Measurements from ENCODE around the gene TDP2. TPM values are rescaled to one million over a fixed set of nuclear protein-coding genes. Genes with fewer than 3 reads are reported as not detected.
A peak's percentile ranks its signal among the peaks of the same experiment; 100 is the strongest.
"Not testable (repeated sequence)": the region's sequence is repeated elsewhere in the genome, so short reads cannot be mapped to it uniquely, and the experiment has no call there.

TDP2 gene
- total RNA-seq, 1 experiment from 2014 or later, result 22.0 TPM

GRCh38 chr6:24686946-24687345 is 20.2 kb upstream of the TDP2 start:
- DNase-seq (ENCODE audit: low read depth, low spot score), result no peak
- in situ Hi-C loops (cut with HindIII; ENCODE audit: low pct_unique_long_range_greater_than_20kb, low sequenced_read_pairs), result no loop called here

GRCh38 chr6:24686408-24686807 is 19.7 kb upstream of the TDP2 start:
- in situ Hi-C loops (cut with HindIII; ENCODE audit: low pct_unique_long_range_greater_than_20kb, low sequenced_read_pairs), result no loop called here

GRCh38 chr6:24683297-24684296 is 16.9 kb upstream of the TDP2 start:
- in situ Hi-C loops (cut with HindIII; ENCODE audit: low pct_unique_long_range_greater_than_20kb, low sequenced_read_pairs), result no loop called here
- no peak for DNase-seq (ENCODE audit: low read depth, low spot score)

More at GRCh38 chr6:24686408-24686807, 19.7 kb upstream of the TDP2 start:
- no peak for DNase-seq (ENCODE audit: low read depth, low spot score)

- DNase-seq (ENCODE audit: low read depth, low spot score), result no peak
- in situ Hi-C loops (cut with HindIII; ENCODE audit: low pct_unique_long_range_greater_than_20kb, low sequenced_read_pairs), result no loop called here
Observed at GRCh38 chr6:24680582-24680981, 13.9 kb upstream of the TDP2 start.

GRCh38 chr6:24678792-24679352 is 12.2 kb upstream of the TDP2 start:
- DNase-seq (ENCODE audit: low read depth, low spot score); in situ Hi-C loops (cut with HindIII; ENCODE audit: low pct_unique_long_range_greater_than_20kb, low sequenced_read_pairs): not testable (repeated sequence)

- in situ Hi-C loops (cut with HindIII; ENCODE audit: low pct_unique_long_range_greater_than_20kb, low sequenced_read_pairs), result no loop called here
- no peak for DNase-seq (ENCODE audit: low read depth, low spot score)
Observed at GRCh38 chr6:24673625-24674024, 6.9 kb upstream of the TDP2 start.

- DNase-seq (ENCODE audit: low read depth, low spot score), result no peak
- in situ Hi-C loops (cut with HindIII; ENCODE audit: low pct_unique_long_range_greater_than_20kb, low sequenced_read_pairs), result no loop called here
Observed at GRCh38 chr6:24672620-24673182, 6.0 kb upstream of the TDP2 start.

- DNase-seq (ENCODE audit: low read depth, low spot score); in situ Hi-C loops (cut with HindIII; ENCODE audit: low pct_unique_long_range_greater_than_20kb, low sequenced_read_pairs): not testable (repeated sequence)
Observed at GRCh38 chr6:24671077-24671476, 4.4 kb upstream of the TDP2 start.

- DNase-seq (ENCODE audit: low read depth, low spot score); in situ Hi-C loops (cut with HindIII; ENCODE audit: low pct_unique_long_range_greater_than_20kb, low sequenced_read_pairs): not testable (repeated sequence)
Observed at GRCh38 chr6:24670492-24670891, 3.8 kb upstream of the TDP2 start.

GRCh38 chr6:24668997-24669361 is 2.3 kb upstream of the TDP2 start:
- in situ Hi-C loops (cut with HindIII; ENCODE audit: low pct_unique_long_range_greater_than_20kb, low sequenced_read_pairs), result no loop called here
- no peak for DNase-seq (ENCODE audit: low read depth, low spot score)

GRCh38 chr6:24668066-24668996 is 1.6 kb upstream of the TDP2 start:
- DNase-seq (ENCODE audit: low read depth, low spot score); in situ Hi-C loops (cut with HindIII; ENCODE audit: low pct_unique_long_range_greater_than_20kb, low sequenced_read_pairs): not testable (repeated sequence)

- peak; percentile 17 for DNase-seq (ENCODE audit: low read depth, low spot score)
- in situ Hi-C loops (cut with HindIII; ENCODE audit: low pct_unique_long_range_greater_than_20kb, low sequenced_read_pairs), result no loop called here
Observed at GRCh38 chr6:24667378-24667803, 692 bp upstream of the TDP2 start.

- in situ Hi-C loops (cut with HindIII; ENCODE audit: low pct_unique_long_range_greater_than_20kb, low sequenced_read_pairs), result no loop called here
- no peak for DNase-seq (ENCODE audit: low read depth, low spot score)
Observed at GRCh38 chr6:24666097-24666640, 530 bp downstream of the TDP2 start.

GRCh38 chr6:24664046-24664987 is 2.4 kb downstream of the TDP2 start:
- in situ Hi-C loops (cut with HindIII; ENCODE audit: low pct_unique_long_range_greater_than_20kb, low sequenced_read_pairs), result no loop called here
- DNase-seq (ENCODE audit: low read depth, low spot score), result no peak

- in situ Hi-C loops (cut with HindIII; ENCODE audit: low pct_unique_long_range_greater_than_20kb, low sequenced_read_pairs), result no loop called here
- DNase-seq (ENCODE audit: low read depth, low spot score), result no peak
Observed at GRCh38 chr6:24663189-24663588, 3.5 kb downstream of the TDP2 start.

GRCh38 chr6:24662236-24662635 is 4.5 kb downstream of the TDP2 start:
- no peak for DNase-seq (ENCODE audit: low read depth, low spot score)
- in situ Hi-C loops (cut with HindIII; ENCODE audit: low pct_unique_long_range_greater_than_20kb, low sequenced_read_pairs), result no loop called here
